ENCODE data around the gene ITPR1.

ITPR1 gene

GRCh38 chr3:4460334-4460733, 32.8 kb upstream of the ITPR1 start:
- TF ChIP-seq CTCF (conservative IDR thresholded peaks at IDR 0.05; ENCODE audit: low read depth, low read length) = no peak
- DNase-seq (ENCODE audit: low read depth) = no peak
- H3K4me3 ChIP-seq (ENCODE audit: low read length) = no peak overlapping the region

GRCh38 chr3:4461468-4462090, 31.6 kb upstream of the ITPR1 start:
- H3K4me3 ChIP-seq (ENCODE audit: low read length) = no peak overlapping the region
- TF ChIP-seq CTCF (conservative IDR thresholded peaks at IDR 0.05; ENCODE audit: low read depth, low read length) = no peak
- DNase-seq (ENCODE audit: low read depth) = no peak

- no peak overlapping the region for H3K4me3 ChIP-seq (ENCODE audit: low read length)
- TF ChIP-seq CTCF (conservative IDR thresholded peaks at IDR 0.05; ENCODE audit: low read depth, low read length) = no peak
Measured at GRCh38 chr3:4462369-4463040, 30.6 kb upstream of the ITPR1 start.

GRCh38 chr3:4464576-4464975, 28.6 kb upstream of the ITPR1 start:
- no peak overlapping the region for H3K4me3 ChIP-seq (ENCODE audit: low read length)
- DNase-seq (ENCODE audit: low read depth) = no peak
- TF ChIP-seq CTCF (conservative IDR thresholded peaks at IDR 0.05; ENCODE audit: low read depth, low read length) = no peak

More at GRCh38 chr3:4462369-4463040, 30.6 kb upstream of the ITPR1 start:
- no peak for DNase-seq (ENCODE audit: low read depth)

- no peak for TF ChIP-seq CTCF (conservative IDR thresholded peaks at IDR 0.05; ENCODE audit: low read depth, low read length)
- DNase-seq (ENCODE audit: low read depth) = peak; percentile 30
- peak within 1 kb of the TSS; percentile 89 for H3K4me3 ChIP-seq (ENCODE audit: low read length)
Measured at GRCh38 chr3:4466741-4467521, 26.2 kb upstream of the ITPR1 start, which contains the start of gene SUMF1. Gene SUMF1, minus strand, starts transcription at chr3:4467269. Its CDS starts 24 bp downstream, at chr3:4467245.

- TF ChIP-seq CTCF (conservative IDR thresholded peaks at IDR 0.05; ENCODE audit: low read depth, low read length) = no peak
- peak overlapping the region; percentile 89 for H3K4me3 ChIP-seq (ENCODE audit: low read length)
- no peak for DNase-seq (ENCODE audit: low read depth)
Measured at GRCh38 chr3:4467522-4467867, 25.7 kb upstream of the ITPR1 start.
